Fibroblast of peridontal ligament (primary cell): ENCODE results near the gene AIFM3.
"Not testable (repeated sequence)": the region's sequence is repeated elsewhere in the genome, so short reads cannot be mapped to it uniquely, and the experiment has no call there.

ENCODE experiments used
- DNase-seq: peaks from one replicate; pipeline ENCODE4 v3.0.0-alpha.2; 2010; ENCODE audit errors: extremely low read depth

AIFM3 gene

GRCh38 chr22:20966883-20967696, at the start of gene AIFM3:
Gene AIFM3, plus strand, starts transcription at chr22:20967255. Its CDS starts 690 bp downstream, at chr22:20967945.
- no peak for DNase-seq

- no peak for DNase-seq
These were observed 48.3 kb upstream of the AIFM3 start for GRCh38 chr22:20918663-20919218.

GRCh38 chr22:20919718-20920117, 47.3 kb upstream of the AIFM3 start:
- DNase-seq: no peak

- no peak for DNase-seq
These were observed 46.2 kb upstream of the AIFM3 start for GRCh38 chr22:20920881-20921203.

GRCh38 chr22:20922141-20922751, 44.8 kb upstream of the AIFM3 start:
- DNase-seq: no peak

GRCh38 chr22:20926243-20926642, 40.8 kb upstream of the AIFM3 start:
- no peak for DNase-seq

GRCh38 chr22:20927940-20928572, 39.0 kb upstream of the AIFM3 start:
- DNase-seq: no peak

- DNase-seq: no peak
These were observed 38.5 kb upstream of the AIFM3 start for GRCh38 chr22:20928573-20928967.

GRCh38 chr22:20930004-20930403, 37.1 kb upstream of the AIFM3 start:
- no peak for DNase-seq

- not testable (repeated sequence) for DNase-seq
These were observed 36.6 kb upstream of the AIFM3 start for GRCh38 chr22:20930435-20930834.

- DNase-seq: no peak
These were observed 35.9 kb upstream of the AIFM3 start for GRCh38 chr22:20931126-20931654.

GRCh38 chr22:20933910-20934309, 33.1 kb upstream of the AIFM3 start:
- no peak for DNase-seq

GRCh38 chr22:20935049-20935448, 32.0 kb upstream of the AIFM3 start:
- not testable (repeated sequence) for DNase-seq

GRCh38 chr22:20935780-20936539, 31.1 kb upstream of the AIFM3 start:
- not testable (repeated sequence) for DNase-seq

GRCh38 chr22:20937031-20937793, 29.8 kb upstream of the AIFM3 start:
- DNase-seq: no peak

GRCh38 chr22:20937794-20938671, 29.0 kb upstream of the AIFM3 start:
- no peak for DNase-seq

- DNase-seq: not testable (repeated sequence)
These were observed 27.4 kb upstream of the AIFM3 start for GRCh38 chr22:20939457-20940185.

- peak; percentile 79 for DNase-seq
These were observed 26.8 kb upstream of the AIFM3 start for GRCh38 chr22:20940186-20940651.

GRCh38 chr22:20940904-20941385, 26.1 kb upstream of the AIFM3 start:
- DNase-seq: no peak
